K562 (cell line): ENCODE data around the gene AFF3.

ENCODE experiments used
- BHLHE40 ChIP-seq: IDR thresholded peaks from 2 replicates; pipeline ENCODE4 v1.6.1; 2011; ENCODE audit warnings: low read length, improper control_type of control experiment
- FIP1L1 ChIP-seq: fragments of 200-400 bp; formaldehyde crosslinking; IDR thresholded peaks from 2 replicates; pipeline ENCODE4 v1.6.1; 2018; ENCODE audit warnings: mild to moderate bottlenecking, low read depth, low read length; ENCODE audit not compliant: poor library complexity, severe bottlenecking
- FOXP1 ChIP-seq: sonication (generic); formaldehyde crosslinking; IDR thresholded peaks from 2 replicates; pipeline ENCODE4 v1.8.0; 2022; ENCODE audit warnings: mild to moderate bottlenecking, missing genetic modification reagents
- MLLT1 ChIP-seq, 2 experiments: fragments of 450-650 bp; IDR thresholded peaks; 2 replicates each; pipeline ENCODE4 v1.6.1; 2016
- RFX5 ChIP-seq: IDR thresholded peaks from 2 replicates; pipeline ENCODE4 v1.6.1; 2011; ENCODE audit warnings: low read depth, mild to moderate bottlenecking, improper control_type of control experiment, low read length
- SMAD1 ChIP-seq: fragments of 150-350 bp; IDR thresholded peaks from 2 replicates; pipeline ENCODE4 v1.6.1; 2014; ENCODE audit warnings: low read length, low read depth; ENCODE audit not compliant: partially characterized antibody
- UBTF ChIP-seq, 2 experiments: IDR thresholded peaks; 2 replicates each; pipeline ENCODE4 v1.6.1; 2012; ENCODE audit warnings: improper control_type of control experiment in 2 of 2, low read depth in 2 of 2, low read length in 2 of 2, borderline replicate concordance in 1 of 2
- ZBTB2 ChIP-seq: fragments of 450-650 bp; IDR thresholded peaks from 2 replicates; pipeline ENCODE4 v1.6.1; 2016; ENCODE audit warnings: antibody characterized with exemption
- ZFX ChIP-seq: sonication (generic); formaldehyde crosslinking; IDR thresholded peaks from 2 replicates; pipeline ENCODE4 v1.8.0; 2022; ENCODE audit warnings: mild to moderate bottlenecking, missing genetic modification reagents, moderate library complexity
- ZNF232 ChIP-seq: sonication (generic); formaldehyde crosslinking; IDR thresholded peaks from 2 replicates; pipeline ENCODE4 v1.8.0; 2022; ENCODE audit warnings: mild to moderate bottlenecking, missing genetic modification reagents
- ZNF41 ChIP-seq: fragments of 250-450 bp; sonication (Bioruptor Pico); conservative IDR thresholded peaks from 2 replicates; pipeline ENCODE4 v1.4.0; 2020; ENCODE audit warnings: mild to moderate bottlenecking
- TF ChIP-seq, protein P1 (sequence below), 3 experiments: IDR thresholded peaks in 2 of 3; conservative IDR thresholded peaks in 1 of 3; 2 replicates each; pipeline ENCODE4 v1.5.1; 2011 to 2012; ENCODE audit warnings: low read length in 3 of 3, mild to moderate bottlenecking in 3 of 3, control low read depth in 2 of 3, improper control_type of control experiment in 1 of 3, inconsistent platforms in 1 of 3, low read depth in 1 of 3, mixed read lengths in 1 of 3, moderate library complexity in 1 of 3; ENCODE audit not compliant: insufficient read depth in 2 of 3

DNA sequence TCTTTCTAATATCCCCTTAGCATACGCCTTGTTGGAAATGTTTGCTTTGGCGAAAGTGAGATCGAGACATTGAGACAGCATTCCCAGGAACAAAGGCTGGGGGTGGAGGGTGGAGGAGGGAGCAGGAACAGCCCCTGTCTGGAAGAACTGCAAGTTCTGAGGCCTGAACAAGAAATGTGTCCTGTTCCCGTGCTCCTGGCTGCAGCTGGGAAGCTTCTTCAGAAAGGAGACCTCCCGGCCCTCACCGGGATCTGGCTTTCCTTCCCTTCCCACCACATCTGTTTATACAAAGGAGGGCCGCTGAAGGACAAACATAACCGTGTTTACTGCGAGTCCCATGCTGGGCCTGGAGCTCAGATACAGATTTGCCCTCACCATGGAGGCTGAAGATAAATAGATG is 35.9 kb downstream of the AFF3 start:
- TF ChIP-seq, protein P1, sequence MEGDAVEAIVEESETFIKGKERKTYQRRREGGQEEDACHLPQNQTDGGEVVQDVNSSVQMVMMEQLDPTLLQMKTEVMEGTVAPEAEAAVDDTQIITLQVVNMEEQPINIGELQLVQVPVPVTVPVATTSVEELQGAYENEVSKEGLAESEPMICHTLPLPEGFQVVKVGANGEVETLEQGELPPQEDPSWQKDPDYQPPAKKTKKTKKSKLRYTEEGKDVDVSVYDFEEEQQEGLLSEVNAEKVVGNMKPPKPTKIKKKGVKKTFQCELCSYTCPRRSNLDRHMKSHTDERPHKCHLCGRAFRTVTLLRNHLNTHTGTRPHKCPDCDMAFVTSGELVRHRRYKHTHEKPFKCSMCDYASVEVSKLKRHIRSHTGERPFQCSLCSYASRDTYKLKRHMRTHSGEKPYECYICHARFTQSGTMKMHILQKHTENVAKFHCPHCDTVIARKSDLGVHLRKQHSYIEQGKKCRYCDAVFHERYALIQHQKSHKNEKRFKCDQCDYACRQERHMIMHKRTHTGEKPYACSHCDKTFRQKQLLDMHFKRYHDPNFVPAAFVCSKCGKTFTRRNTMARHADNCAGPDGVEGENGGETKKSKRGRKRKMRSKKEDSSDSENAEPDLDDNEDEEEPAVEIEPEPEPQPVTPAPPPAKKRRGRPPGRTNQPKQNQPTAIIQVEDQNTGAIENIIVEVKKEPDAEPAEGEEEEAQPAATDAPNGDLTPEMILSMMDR (IDR thresholded peaks at IDR 0.05 in 2 of 3, conservative IDR thresholded peaks at IDR 0.05 in 1 of 3; ENCODE audit: insufficient read depth in 2 of 3, low read depth in 1 of 3, low read length in 3 of 3) = no peak
- TF ChIP-seq BHLHE40 = no peak
- no peak for TF ChIP-seq FOXP1
- no peak for TF ChIP-seq SMAD1
- no peak for TF ChIP-seq ZBTB2
- no peak for TF ChIP-seq ZNF232
- no peak for TF ChIP-seq UBTF (IDR thresholded peaks at IDR 0.05; ENCODE audit: borderline replicate concordance in 1 of 2, low read depth in 2 of 2, low read length in 2 of 2)
- no peak for TF ChIP-seq RFX5
- TF ChIP-seq ZNF41 (CRISPR knock-in tag) = no peak
- no peak for TF ChIP-seq ZFX (CRISPR knock-in tag)
- no peak for TF ChIP-seq MLLT1 (IDR thresholded peaks at IDR 0.05)
- no peak for TF ChIP-seq FIP1L1
